Caco-2 (cell line): ENCODE measurements around the gene ST8SIA6. TPM values are rescaled to one million over a fixed set of nuclear protein-coding genes. Genes with fewer than 3 reads are reported as not detected.

Experiments
- BruUV-seq: library from RNA; stranded (reverse); fragments of 400-500 nt; replicated peaks from 2 replicates; lab custom pipeline; 2021; lab: Mats Ljungman, UMichigan
- CTCF ChIA-PET: fragments of 300-600 bp; sonication (Branson Sonifier 250); formaldehyde crosslinking; loops from one replicate; lab custom pipeline; 2022; ENCODE audit warnings: antibody characterized with exemption; lab: Charles Lee
- POLR2A ChIA-PET: fragments of 300-600 bp; sonication (Branson Sonifier 250); formaldehyde crosslinking; loops from one replicate; lab custom pipeline; 2022; ENCODE audit warnings: antibody characterized with exemption; lab: Charles Lee
- DNase-seq, 2 experiments: peaks; one replicate each; pipeline versions ENCODE4 v3.0.0 to v3.0.0-alpha.2; 2020 to 2022
- H3K27me3 ChIP-seq: replicated peaks from 2 replicates; pipeline ENCODE4 v1.6.0; 2011; ENCODE audit warnings: low read length; ENCODE audit not compliant: control insufficient read depth, insufficient read depth
- H3K36me3 ChIP-seq: 2 replicates; pipeline ENCODE4 v1.5.1; 2011; ENCODE audit warnings: low read length; ENCODE audit not compliant: control insufficient read depth, insufficient read depth
- H3K4me1 ChIP-seq: fragments of 250-450 bp; sonication (Bioruptor Pico); 2 replicates; pipeline ENCODE4 v1.5.1; 2020; ENCODE audit warnings: mild to moderate bottlenecking
- H3K4me3 ChIP-seq: 2 replicates; pipeline ENCODE4 v1.5.1; 2011; ENCODE audit warnings: low read depth, mild to moderate bottlenecking, control low read depth, low read length
- H3K9me3 ChIP-seq: fragments of 250-450 bp; sonication (Bioruptor Pico); 2 replicates; pipeline ENCODE4 v1.5.1; 2020; ENCODE audit warnings: mild to moderate bottlenecking, moderate library complexity
- H3K27ac Mint-ChIP-seq: one replicate; pipeline ENCODE4 v1.8.0; 2022; ENCODE audit warnings: mixed read lengths; ENCODE audit not compliant: unreplicated experiment
- H3K27me3 Mint-ChIP-seq: one replicate; pipeline ENCODE4 v1.8.0; 2022; ENCODE audit warnings: mixed read lengths; ENCODE audit not compliant: insufficient read depth, unreplicated experiment
- H3K36me3 Mint-ChIP-seq: one replicate; pipeline ENCODE4 v1.8.0; 2022; ENCODE audit warnings: mild to moderate bottlenecking, mixed read lengths; ENCODE audit not compliant: insufficient read depth, unreplicated experiment
- H3K4me1 Mint-ChIP-seq: one replicate; pipeline ENCODE4 v1.8.0; 2022; ENCODE audit warnings: low read depth, mixed read lengths; ENCODE audit not compliant: unreplicated experiment
- H3K4me3 Mint-ChIP-seq: one replicate; pipeline ENCODE4 v1.8.0; 2022; ENCODE audit warnings: mild to moderate bottlenecking, moderate library complexity, mixed read lengths; ENCODE audit not compliant: unreplicated experiment
- H3K9me3 Mint-ChIP-seq: one replicate; pipeline ENCODE4 v1.8.0; 2022; ENCODE audit warnings: mixed read lengths; ENCODE audit not compliant: unreplicated experiment
- intact Hi-C: fragments of 100-400 bp; cut with micrococcal nuclease; formaldehyde crosslinking; loops from one replicate; pipeline ENCODE4 v1.10.0; 2022; ENCODE audit not compliant: unreplicated experiment
- total RNA-seq: library from RNA; stranded (reverse); gene quantifications from 2 replicates; pipeline ENCODE4 v1.2.3, GENCODE V29; 2022
- TF ChIP-seq, protein P1 (sequence below), 2 experiments: fragments of 200-600 bp in 1 of 2; IDR thresholded peaks; 1 replicate in 1 of 2; 2 replicates in 1 of 2; pipeline versions ENCODE4 v1.5.1 to v1.8.0; 2011 to 2022; ENCODE audit warnings: antibody characterized with exemption in 1 of 2, control low read depth in 1 of 2, inconsistent platforms in 1 of 2, low read depth in 1 of 2, low read length in 1 of 2, mild to moderate bottlenecking in 1 of 2, moderate library complexity in 1 of 2; ENCODE audit not compliant: insufficient read depth in 1 of 2, severe bottlenecking in 1 of 2, unreplicated experiment in 1 of 2

ST8SIA6 gene
- total RNA-seq, 1 experiment from 2014 or later: 0.16 TPM

- Histone ChIP-seq H3K36me3 (no peaks in the 10 kb centered on the region), H3K27me3 (no peaks in the 10 kb centered on the region), H3K4me3 (no peak overlapping the region), H3K4me1 (peaks cover 14% of the 10 kb centered on the region), H3K9me3 (peaks cover 10% of the 10 kb centered on the region; the same call in 1 of the 2 replicates)
- ChIA-PET CTCF (no interaction called here), POLR2A (no interaction called here)
- no TSS peak for BruUV-seq
- no peak overlapping the region for H3K27ac Mint-ChIP-seq
- no peaks in the 10 kb centered on the region for H3K27me3 Mint-ChIP-seq
- TF ChIP-seq, protein P1, sequence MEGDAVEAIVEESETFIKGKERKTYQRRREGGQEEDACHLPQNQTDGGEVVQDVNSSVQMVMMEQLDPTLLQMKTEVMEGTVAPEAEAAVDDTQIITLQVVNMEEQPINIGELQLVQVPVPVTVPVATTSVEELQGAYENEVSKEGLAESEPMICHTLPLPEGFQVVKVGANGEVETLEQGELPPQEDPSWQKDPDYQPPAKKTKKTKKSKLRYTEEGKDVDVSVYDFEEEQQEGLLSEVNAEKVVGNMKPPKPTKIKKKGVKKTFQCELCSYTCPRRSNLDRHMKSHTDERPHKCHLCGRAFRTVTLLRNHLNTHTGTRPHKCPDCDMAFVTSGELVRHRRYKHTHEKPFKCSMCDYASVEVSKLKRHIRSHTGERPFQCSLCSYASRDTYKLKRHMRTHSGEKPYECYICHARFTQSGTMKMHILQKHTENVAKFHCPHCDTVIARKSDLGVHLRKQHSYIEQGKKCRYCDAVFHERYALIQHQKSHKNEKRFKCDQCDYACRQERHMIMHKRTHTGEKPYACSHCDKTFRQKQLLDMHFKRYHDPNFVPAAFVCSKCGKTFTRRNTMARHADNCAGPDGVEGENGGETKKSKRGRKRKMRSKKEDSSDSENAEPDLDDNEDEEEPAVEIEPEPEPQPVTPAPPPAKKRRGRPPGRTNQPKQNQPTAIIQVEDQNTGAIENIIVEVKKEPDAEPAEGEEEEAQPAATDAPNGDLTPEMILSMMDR (IDR thresholded peaks at IDR 0.05; ENCODE audit: insufficient read depth in 1 of 2, low read depth in 1 of 2, low read length in 1 of 2, severe bottlenecking in 1 of 2, unreplicated experiment in 1 of 2): no peak
- no peaks in the 10 kb centered on the region for H3K36me3 Mint-ChIP-seq
- no peak for DNase-seq
- intact Hi-C loops: no loop called here
- H3K9me3 Mint-ChIP-seq: peaks cover 3% of the 10 kb centered on the region
- H3K4me3 Mint-ChIP-seq: no peak overlapping the region
- peaks cover 13% of the 10 kb centered on the region for H3K4me1 Mint-ChIP-seq
Observed at GRCh38 chr10:17380016-17380415, 74.4 kb downstream of the ST8SIA6 start.

DNA sequence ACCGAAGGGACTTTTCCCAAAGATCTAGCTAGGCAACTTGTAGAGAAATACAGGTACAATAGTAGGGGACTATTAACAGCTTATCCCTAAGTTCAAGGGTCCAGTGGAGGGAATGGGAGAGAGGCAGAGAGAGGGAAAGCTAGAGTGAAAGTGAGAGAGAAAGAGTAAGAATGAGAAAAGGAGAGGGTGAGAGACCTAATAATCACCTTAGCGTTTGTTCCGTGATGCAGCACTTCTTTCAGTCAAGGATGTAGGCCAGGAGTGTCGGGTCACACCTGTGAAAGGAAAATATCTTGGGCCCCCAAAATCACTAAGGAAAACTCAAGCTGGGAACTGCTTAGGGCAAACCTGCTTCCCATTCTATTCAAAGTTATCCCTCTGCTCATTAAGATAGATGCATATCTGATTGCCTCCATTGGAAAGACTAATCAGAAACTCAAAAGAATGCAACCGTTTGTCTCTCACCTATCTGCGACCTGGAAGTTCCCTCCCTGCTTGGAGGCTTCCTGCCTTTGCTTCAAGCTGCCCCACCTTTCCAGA lies 75.2 kb downstream of the ST8SIA6 start:
- H3K9me3 ChIP-seq: peaks cover 10% of the 10 kb centered on the region; the same call in 1 of the 2 replicates
- H3K36me3 Mint-ChIP-seq: no peaks in the 10 kb centered on the region
- no TSS peak for BruUV-seq

GRCh38 chr10:17375936-17376584 lies 78.3 kb downstream of the ST8SIA6 start:
- H3K27me3 Mint-ChIP-seq: no peaks in the 10 kb centered on the region
- Histone ChIP-seq H3K27me3 (no peaks in the 10 kb centered on the region), H3K4me3 (no peak overlapping the region), H3K4me1 (peaks cover 14% of the 10 kb centered on the region), H3K9me3 (peaks cover 10% of the 10 kb centered on the region; the same call in 1 of the 2 replicates), H3K36me3 (no peaks in the 10 kb centered on the region)
- no peak overlapping the region for H3K27ac Mint-ChIP-seq
- peaks cover 21% of the 10 kb centered on the region for H3K4me1 Mint-ChIP-seq
- ChIA-PET POLR2A (no interaction called here), CTCF (interaction anchor here (0.5 to 1.0 kb wide), 4 partner anchors 12 to 506 kb away, joined by 3 to 11 read pairs (median 6); no protein-coding TSS in a partner anchor)
- H3K9me3 Mint-ChIP-seq: peaks cover 4% of the 10 kb centered on the region
- intact Hi-C loops: no loop called here
- H3K36me3 Mint-ChIP-seq: no peaks in the 10 kb centered on the region
- DNase-seq: peak in 1 of 2 experiments; percentile 35
- no TSS peak for BruUV-seq
- TF ChIP-seq, protein P1 (IDR thresholded peaks at IDR 0.05; ENCODE audit: insufficient read depth in 1 of 2, low read depth in 1 of 2, low read length in 1 of 2, severe bottlenecking in 1 of 2, unreplicated experiment in 1 of 2): peak; percentile 1 to 68
- no peak overlapping the region for H3K4me3 Mint-ChIP-seq

More for the DNA sequence above, 75.2 kb downstream of the ST8SIA6 start:
- Histone ChIP-seq H3K27me3 (no peaks in the 10 kb centered on the region), H3K36me3 (no peaks in the 10 kb centered on the region), H3K4me1 (peaks cover 14% of the 10 kb centered on the region), H3K4me3 (no peak overlapping the region)
- H3K27me3 Mint-ChIP-seq: no peaks in the 10 kb centered on the region
- no peaks in the 10 kb centered on the region for H3K9me3 Mint-ChIP-seq
- H3K4me1 Mint-ChIP-seq: peaks cover 7% of the 10 kb centered on the region
- no peak overlapping the region for H3K27ac Mint-ChIP-seq
- ChIA-PET POLR2A (interaction anchor here (0.6 kb wide), 1 partner anchor 15 kb away, joined by 4 read pairs; no protein-coding TSS in a partner anchor), CTCF (no interaction called here)
- intact Hi-C loops: no loop called here
- no peak for DNase-seq
- TF ChIP-seq, protein P1 (IDR thresholded peaks at IDR 0.05; ENCODE audit: insufficient read depth in 1 of 2, low read depth in 1 of 2, low read length in 1 of 2, severe bottlenecking in 1 of 2, unreplicated experiment in 1 of 2): no peak
- no peak overlapping the region for H3K4me3 Mint-ChIP-seq
